GM18870 (cell line): ENCODE measurements around the gene MGAT5.

Experiments used
- ATAC-seq: cut with Tn5 transposase; IDR thresholded peaks from one replicate; pipeline ENCODE4 v1.9.1; 2021; ENCODE audit warnings: moderate library complexity; ENCODE audit not compliant: unreplicated experiment

The MGAT5 gene

DNA sequence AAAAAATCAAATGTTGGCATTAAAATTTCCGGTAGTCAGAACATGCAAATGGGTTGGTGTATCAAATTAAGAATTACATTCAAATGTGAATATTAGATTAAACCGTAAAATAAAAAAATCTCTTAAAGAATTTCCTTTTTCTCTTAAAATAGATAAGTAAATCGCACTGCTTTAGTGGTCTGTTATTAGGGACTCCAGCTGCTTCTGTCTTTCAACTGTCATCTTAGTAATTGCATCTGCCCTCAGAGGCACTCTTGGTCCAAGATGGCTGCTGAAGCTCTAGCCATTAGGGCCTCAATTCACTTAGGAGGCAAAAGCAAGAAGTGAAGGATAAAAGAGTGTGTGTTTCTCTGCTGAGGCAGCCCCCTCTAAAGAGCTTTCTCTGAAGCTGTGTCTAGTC, 132.4 kb downstream of the MGAT5 start:
- no peak for ATAC-seq

DNA sequence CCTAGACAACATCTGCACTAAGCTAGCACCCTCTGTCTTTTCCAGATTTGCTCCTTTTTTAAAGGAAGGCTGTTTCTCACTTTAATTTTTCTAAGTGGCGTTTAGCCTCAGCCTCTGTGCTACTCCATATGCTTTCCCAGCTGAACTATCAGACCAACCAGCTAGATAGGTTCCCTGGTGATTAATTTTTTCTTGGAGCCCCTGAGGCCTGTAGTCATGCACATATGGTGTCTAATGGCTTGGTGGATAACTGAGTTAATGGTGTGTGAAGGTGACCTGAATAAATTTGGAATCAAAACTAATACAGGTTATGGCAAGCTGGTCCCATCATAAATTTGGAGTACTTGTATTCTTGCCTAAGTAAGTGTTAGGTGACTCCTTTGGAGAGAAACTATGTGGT, 135.5 kb downstream of the MGAT5 start:
- no peak for ATAC-seq

DNA sequence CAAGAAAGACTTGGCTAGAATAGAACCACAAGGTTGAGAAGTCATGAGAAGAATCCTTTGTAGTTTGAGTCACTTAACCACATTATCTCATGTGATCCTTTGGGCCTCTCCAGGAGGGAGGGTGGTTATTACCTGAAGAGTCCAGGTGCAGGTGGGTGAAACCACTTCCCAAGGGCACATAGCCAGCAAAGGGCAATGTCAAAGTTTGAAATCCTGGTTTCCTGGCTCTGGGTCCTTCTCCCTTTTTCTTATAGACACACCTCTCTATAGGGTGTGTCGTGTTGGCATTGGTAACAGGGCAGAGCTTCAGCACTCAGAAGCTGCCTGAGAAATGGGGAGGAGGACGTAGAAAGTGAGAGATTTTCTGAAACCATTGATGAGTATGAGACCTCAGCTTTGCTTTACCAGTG, 137.9 kb downstream of the MGAT5 start:
- ATAC-seq, result peak; percentile 74

DNA sequence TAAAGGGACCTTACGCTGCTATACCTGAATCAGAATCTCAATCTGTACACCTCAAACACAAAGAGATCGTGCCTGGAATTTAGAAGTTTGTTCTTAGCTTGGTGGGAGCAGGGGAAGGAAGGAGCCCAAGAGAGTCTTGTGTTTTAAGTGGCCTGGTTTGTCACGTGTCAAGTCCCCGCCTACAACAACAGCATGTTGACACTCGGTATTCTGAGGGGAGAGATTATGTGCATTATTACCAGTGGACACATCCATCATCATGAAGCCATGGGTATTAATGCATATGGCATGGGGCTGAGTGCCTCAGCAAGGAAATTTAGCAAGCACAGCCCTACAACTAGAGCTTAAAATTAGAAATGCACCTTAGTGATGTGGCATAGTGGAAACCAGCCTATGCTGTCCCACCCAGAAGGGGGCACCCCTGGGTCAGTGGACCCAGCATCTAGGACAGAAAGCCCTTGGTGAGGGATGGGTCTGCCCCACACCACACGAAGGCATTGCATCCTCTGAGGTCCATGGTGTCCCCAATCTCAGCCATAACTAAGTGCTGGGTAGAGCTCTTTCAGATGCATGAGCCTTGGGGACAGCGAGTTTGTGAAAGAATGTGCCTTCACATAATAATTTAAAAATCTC, 138.7 kb downstream of the MGAT5 start:
- no peak for ATAC-seq

DNA sequence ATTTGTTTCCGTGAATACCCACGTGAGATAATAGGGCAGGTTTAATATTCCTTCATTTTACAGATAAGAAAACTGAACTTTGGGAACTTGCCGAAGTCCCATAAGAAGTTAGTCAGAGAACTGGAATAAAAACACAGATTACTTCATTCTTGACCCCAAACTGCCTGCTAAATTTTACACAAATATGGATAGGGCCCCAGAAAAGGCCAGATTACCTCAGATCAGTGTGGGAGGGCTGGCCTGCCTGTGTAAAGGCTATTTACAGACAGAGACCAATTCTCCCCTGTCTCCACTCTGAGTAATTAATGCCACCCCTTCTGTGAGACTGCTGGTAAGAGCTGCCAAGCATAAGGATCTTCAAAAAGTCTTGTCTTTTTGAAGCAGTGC, 139.2 kb downstream of the MGAT5 start:
- ATAC-seq, result no peak

GRCh38 chr2:134395779-134396178, 141.9 kb downstream of the MGAT5 start:
- ATAC-seq, result no peak

DNA sequence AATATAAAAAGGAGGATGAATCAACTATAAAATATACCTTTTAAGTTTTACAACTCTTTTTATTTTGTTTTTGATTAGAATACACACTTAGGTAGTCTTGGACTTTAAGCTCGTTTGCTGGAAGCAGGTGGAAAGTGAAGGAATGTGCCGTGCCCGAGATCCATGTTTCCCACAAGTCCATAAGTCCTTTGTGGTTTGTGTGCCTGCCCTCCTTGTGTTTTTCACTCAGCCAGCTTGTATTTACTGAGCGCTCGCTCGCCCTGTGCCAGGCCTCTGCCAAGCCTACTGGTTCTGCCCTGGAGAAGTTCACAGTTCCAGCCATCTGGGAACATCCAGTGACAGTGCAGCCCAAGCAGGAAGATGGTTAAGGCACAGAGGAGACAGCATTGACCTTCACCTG, 142.6 kb downstream of the MGAT5 start:
- ATAC-seq, result no peak

- no peak for ATAC-seq
Observed at GRCh38 chr2:134397146-134397896, 143.4 kb downstream of the MGAT5 start.

DNA sequence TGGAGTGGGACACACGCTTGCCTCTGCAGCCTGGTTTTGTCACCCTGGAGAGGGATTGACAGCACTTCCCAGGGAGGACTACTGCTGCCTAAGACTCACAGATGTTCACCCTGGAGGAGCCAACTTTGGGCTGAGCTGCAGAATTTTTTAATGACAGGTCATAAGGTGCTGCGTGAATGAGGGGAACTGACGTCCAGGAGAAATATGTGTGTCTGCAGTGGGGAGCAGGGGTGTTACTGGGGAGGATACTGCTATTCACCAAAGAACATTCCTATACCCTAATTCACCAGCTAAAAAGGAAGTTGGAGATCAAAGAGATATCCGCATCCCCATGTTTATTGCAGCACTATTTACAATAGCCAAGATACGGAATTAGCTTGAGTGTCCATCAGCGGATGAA, 144.4 kb downstream of the MGAT5 start:
- ATAC-seq, result no peak

GRCh38 chr2:134399096-134399495, 145.2 kb downstream of the MGAT5 start:
- no peak for ATAC-seq

DNA sequence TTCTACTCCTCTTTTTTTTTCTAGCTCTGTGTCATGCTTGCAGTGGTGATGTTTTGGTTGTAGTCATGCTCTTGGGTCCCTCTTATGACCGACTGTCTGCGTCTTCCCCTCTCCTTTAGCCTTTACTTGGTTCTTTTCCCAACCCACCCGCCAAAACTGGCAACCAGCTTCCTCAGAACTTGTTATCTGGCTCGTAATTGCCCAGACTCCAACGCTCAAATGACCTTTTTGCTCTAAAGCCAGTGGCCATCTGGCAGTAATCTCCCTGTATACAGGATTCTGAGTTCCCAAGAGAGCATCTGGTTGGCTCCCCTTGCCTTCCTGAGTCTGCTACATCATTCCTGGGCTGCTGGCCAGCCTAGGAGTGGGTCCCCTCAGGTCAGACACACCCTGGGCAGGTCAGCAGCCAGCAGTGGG, 147.2 kb downstream of the MGAT5 start:
- no peak for ATAC-seq

GRCh38 chr2:134401789-134402188, 147.9 kb downstream of the MGAT5 start:
- ATAC-seq, result no peak

- ATAC-seq, result no peak
Observed at GRCh38 chr2:134402410-134402809, 148.5 kb downstream of the MGAT5 start.

- ATAC-seq, result no peak
Observed at GRCh38 chr2:134405611-134406081, 151.8 kb downstream of the MGAT5 start.

GRCh38 chr2:134406311-134406710, 152.4 kb downstream of the MGAT5 start:
- no peak for ATAC-seq

DNA sequence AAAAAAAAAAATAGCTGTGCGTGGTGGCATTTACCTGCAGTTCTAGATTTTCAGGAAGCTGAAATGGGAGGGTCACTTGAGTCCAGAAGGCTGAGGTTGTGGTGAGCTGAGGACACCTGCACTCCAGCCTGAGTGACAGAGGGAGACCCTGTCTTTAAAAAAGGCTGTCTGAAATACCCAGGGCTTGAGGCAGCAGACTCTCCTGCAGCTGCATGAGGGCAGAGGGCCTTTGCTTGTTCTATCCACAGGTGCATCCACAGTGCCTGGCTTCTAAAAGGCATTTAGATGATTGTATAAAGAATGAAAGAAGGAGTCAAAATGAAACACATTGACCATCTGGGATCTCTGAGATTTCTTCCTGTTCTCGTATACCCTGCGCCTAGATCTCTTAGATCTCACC, 152.9 kb downstream of the MGAT5 start:
- ATAC-seq, result no peak

DNA sequence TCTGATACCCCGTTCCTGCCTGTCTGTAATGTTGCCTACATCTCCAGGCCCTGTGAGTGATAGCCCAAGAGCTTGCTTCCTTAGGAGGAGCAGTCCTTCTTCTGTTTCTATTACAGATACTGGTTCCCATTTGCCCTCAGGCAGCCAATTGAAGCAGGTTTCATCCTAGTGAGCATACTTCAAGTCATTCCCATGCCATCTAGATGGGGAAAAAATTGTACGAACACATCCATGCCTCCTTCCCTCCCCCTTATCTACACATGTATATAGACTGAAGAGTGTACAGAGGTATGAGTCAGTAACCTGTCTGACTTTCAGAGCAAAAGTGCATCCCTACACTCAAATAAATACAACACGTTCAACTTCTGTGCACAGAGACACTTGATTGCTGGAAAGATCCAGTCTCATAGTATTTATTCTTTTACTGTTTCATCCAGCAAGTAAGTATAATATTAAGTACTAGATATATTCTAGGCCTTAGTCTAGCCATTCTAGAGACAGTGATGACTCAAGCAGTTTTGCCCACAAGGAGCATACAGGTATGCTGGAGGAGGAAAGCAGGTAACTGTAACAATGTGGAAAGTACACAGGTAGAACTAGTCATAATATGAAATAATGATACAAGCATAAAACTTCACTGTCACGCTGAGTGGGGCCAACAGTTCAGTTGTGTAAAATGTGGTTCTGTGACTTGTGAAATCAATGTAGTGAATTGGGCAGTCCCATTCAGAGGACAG, 153.4 kb downstream of the MGAT5 start:
- ATAC-seq, result no peak

DNA sequence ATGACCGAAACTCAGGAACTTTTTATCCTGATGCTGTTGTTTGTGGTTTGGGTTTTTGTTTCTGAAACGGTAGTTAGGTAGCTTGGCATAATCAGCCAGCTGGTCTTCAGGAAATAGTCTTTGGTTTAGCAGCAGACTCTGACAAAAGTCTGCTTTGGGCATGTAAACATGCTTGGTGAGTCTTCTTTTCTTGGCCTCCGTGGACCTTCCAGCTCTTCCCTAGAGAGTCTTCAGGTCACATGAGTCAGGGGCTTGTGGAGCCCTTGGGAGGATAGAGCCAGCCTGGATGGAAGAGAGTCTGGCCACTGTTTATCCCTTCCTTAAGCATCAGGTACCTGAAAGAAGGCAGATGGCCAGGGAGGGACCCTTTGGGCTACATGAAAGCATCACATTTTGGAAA, 154.5 kb downstream of the MGAT5 start:
- ATAC-seq, result no peak

GRCh38 chr2:134408791-134409190, 154.9 kb downstream of the MGAT5 start:
- ATAC-seq, result no peak

GRCh38 chr2:134410006-134410405, 156.1 kb downstream of the MGAT5 start:
- ATAC-seq, result no peak

- ATAC-seq, result no peak
Observed at GRCh38 chr2:134410831-134411231, 157.0 kb downstream of the MGAT5 start.

GRCh38 chr2:134411279-134411827, 157.5 kb downstream of the MGAT5 start:
- no peak for ATAC-seq
